GM10266 (cell line): ENCODE results near the gene MOB3B.

ENCODE experiments used
- DNase-seq: peaks from one replicate; pipeline ENCODE4 v3.0.0; 2012; ENCODE audit errors: extremely low spot score
- CTCF ChIP-seq: IDR thresholded peaks from 2 replicates; pipeline ENCODE4 v1.5.1; 2012; ENCODE audit warnings: mild to moderate bottlenecking, low read depth; ENCODE audit not compliant: control insufficient read depth, insufficient read depth; ENCODE audit errors: missing control alignments

MOB3B gene

GRCh38 chr9:27489087-27489876 is 40.3 kb downstream of the MOB3B start:
- DNase-seq, result peak; percentile 40
- TF ChIP-seq CTCF, result no peak

- no peak for DNase-seq
- TF ChIP-seq CTCF, result no peak
These were observed 41.7 kb downstream of the MOB3B start for GRCh38 chr9:27487927-27488326.

- DNase-seq, result no peak
- no peak for TF ChIP-seq CTCF
These were observed 42.4 kb downstream of the MOB3B start for GRCh38 chr9:27487128-27487640.

- TF ChIP-seq CTCF, result no peak
- DNase-seq, result no peak
These were observed 44.5 kb downstream of the MOB3B start for GRCh38 chr9:27485158-27485557.

- DNase-seq, result no peak
- no peak for TF ChIP-seq CTCF
These were observed 46.0 kb downstream of the MOB3B start for GRCh38 chr9:27483576-27483975.

- DNase-seq, result no peak
- no peak for TF ChIP-seq CTCF
These were observed 46.9 kb downstream of the MOB3B start for GRCh38 chr9:27482709-27483108.

- DNase-seq, result no peak
- no peak for TF ChIP-seq CTCF
These were observed 51.3 kb downstream of the MOB3B start for GRCh38 chr9:27478322-27478721.
